Measurements from ENCODE around the gene TCF19.
A peak's percentile ranks its signal among the peaks of the same experiment; 100 is the strongest.
"Not testable (repeated sequence)": the region's sequence is repeated elsewhere in the genome, so short reads cannot be mapped to it uniquely, and the experiment has no call there.

TCF19 gene

GRCh38 chr6:31162463-31163165 lies 4.2 kb downstream of the TCF19 start:
- peak in 1 of 3 donors; percentile 20 for DNase-seq

DNA sequence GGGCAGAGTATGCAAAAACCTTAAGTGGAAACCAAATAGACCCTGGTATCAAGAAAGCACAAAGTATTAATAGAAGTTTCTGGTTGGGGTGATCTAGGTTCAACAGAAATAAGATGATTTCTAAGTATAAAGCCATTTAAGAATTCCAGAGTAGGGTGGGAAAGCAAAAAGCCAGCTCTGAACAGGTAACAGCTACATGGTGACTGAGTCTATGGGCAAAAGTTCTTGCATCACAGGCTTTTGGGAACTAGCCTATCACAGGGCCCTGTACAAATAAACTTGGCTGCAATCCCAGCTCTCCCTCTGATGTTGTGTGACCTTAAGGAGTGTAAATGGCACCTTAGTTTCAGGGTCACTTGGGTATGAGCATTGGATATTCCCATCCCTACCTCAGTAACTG lies 5.5 kb downstream of the TCF19 start:
- no peak for DNase-seq

DNA sequence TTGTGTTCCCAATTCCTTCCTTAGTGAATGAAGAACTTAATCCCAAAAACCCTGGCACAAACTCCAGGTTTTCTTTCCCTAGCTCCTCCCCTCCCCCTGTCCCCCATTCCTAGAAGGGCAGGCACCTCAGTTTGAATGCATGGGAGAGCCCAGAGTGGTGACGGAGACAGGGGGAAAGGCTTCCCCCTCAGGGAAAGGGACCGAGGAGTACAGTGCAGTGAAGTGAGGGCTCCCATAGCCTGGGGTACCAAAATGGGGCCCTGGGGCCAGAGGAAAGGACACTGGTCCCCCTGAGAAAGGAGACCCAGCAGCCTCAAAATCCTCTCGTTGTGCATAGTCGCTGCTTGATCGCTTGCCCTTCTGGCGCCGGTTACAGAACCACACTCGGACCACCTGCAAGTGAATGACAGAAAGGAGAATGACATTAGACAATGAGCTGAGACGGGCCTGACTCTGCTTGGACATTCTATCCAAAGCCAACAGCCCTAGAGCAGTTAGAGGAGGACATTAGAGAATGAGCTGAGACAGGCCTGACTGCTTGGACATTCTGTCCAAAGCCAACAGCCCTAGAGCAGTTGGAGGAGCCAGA lies 6.2 kb downstream of the TCF19 start:
- DNase-seq, result not testable (repeated sequence)

DNA sequence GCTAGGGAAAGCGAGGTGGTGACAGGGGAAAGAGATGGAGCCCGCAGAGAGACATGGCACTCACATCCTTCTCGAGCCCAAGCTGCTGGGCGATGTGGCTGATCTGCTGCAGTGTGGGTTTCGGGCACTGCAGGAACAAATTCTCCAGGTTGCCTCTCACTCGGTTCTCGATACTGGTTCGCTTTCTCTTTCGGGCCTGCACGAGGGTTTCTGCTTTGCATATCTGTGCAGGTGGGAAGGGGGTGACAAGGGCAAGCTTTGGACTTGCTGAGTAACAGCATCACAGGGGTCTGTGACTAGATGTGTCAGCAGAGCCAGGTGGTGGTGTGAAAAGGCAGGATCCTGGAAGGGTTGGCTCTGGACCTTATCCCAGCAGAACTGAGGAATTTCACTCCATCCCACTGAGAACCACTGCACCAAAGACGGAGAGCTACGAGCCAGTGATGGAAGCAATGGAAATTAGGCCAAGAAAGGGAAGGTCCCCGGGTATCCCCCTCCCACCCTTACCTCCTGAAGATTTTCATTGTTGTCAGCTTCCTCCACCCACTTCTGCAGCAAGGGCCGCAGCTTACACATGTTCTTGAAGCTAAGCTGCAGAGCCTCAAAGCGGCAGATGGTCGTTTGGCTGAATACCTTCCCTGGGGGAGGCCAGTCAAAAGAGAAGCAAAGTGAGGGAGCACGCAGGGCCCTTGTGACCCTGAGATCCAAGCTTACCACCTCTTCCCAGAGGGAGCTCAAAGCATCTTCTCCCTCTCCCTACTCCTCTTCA lies 6.9 kb downstream of the TCF19 start:
- DNase-seq, result not testable (repeated sequence)

DNA sequence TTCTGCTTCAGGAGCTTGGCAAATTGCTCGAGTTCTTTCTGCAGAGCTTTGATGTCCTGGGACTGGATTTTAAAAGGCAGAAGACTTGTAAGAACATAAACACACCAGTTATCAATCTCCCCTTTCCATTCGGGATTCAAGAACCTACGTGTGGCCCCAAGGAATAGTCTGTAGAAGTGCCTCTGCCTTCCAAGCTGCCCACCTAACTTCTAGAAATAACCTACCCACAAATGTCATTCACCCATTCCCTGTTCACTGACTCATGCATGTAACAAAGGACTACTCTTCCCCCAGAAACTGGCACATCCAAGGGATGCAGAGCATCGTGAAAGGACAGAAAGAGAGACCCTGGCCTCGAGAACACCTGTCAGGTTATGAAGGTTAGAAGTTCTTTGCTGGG lies 7.6 kb downstream of the TCF19 start:
- DNase-seq, result no peak

- no peak for DNase-seq
Measured at GRCh38 chr6:31168606-31169005, 10.2 kb downstream of the TCF19 start.

- no peak for DNase-seq
Measured at GRCh38 chr6:31169123-31169857, 10.9 kb downstream of the TCF19 start.

DNA sequence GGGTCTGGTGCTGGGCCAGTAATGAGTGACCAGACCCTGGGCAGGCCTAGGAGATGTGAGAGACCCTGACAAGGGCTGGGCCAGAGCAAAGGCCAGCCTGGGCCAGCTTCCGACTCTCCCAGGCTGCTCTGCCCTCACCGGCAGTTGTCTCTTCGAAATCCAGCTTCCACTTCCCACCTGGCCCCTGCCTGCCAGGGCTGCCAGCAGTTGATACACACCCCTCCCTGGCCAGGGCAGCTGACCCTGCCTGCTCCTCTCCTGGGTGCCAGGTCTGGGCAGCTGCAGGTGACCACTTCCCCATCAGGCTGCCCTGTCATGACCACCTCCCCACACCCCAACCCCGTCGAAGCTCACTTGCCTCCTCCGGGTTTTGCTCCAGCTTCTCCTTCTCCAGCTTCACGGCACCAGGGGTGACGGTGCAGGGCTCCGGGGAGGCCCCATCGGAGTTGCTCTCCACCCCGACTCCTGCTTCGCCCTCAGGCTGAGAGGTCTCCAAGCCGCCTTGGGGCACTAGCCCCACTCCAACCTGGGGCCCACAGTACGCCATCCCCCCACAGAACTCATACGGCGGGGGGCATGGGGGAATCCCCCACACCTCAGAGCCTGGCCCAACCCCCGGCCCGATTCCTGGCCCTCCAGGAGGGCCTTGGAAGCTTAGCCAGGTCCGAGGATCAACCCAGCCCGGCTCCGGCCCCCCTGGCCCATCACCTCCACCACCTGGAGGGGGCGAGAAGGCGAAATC lies 11.6 kb downstream of the TCF19 start:
- not testable (repeated sequence) for DNase-seq

- DNase-seq, result no peak
Measured at GRCh38 chr6:31170600-31170881, 12.2 kb downstream of the TCF19 start, which contains the start of gene POU5F1. TSS of gene POU5F1 (minus strand) at chr6:31170682. CDS start at chr6:31170620, 62 bp downstream.

DNA sequence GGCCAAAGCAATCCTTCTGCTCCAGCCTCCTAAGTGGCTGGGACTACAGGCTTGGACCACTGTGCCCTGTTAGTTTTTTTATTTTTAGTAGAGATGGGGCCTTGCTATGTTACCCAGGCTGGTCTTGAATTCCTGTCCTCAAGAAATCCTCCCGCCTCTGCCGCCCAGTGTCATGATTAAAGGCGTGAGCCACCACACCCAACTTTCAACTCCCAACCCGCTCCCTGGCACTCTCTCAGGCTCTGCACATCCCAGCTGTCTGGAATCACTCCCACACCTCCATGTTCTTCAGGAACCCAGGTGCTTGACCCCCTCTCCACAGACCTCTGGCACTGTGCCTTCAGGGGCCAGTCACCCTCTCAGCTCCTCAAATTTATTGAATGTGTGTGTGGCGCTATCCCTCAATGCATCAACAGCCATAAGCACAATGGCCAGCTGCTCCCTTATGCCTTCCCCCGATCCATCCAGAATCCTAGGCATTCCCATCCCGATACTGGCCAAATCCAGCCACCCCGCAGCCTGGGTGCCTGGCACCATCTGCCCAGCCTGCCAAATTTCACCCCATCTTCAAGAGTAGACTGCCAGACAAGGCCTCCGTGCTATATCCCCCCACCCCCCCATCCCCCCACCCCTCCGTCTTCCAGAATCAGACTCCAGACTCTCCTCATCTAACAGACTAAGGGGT lies 12.7 kb downstream of the TCF19 start:
- DNase-seq, result peak in 1 of 3 donors; percentile 6

GRCh38 chr6:31171931-31172905 lies 13.8 kb downstream of the TCF19 start:
- DNase-seq, result no peak

- no peak for DNase-seq
Measured at GRCh38 chr6:31172973-31173384, 14.6 kb downstream of the TCF19 start.

DNA sequence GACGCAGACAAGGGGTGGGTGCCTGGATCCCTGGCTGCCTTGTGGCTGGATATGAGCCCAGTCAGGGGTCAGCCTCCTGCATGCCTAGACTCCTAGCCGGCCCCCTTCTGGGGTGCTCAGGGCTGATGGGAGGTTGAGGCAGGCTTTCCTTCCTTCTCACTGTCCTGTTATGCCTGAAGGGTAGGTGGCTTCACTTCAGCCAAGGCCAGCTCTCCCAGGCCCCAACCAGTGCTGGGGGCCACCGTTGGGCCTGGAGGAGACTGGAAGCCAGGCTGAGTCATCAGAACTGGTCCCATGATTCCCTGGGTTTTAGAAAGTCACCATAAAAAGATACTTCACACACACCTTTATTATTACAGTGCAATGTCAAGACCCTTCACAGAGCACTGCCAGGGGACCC lies 15.0 kb downstream of the TCF19 start:
- DNase-seq, result no peak

GRCh38 chr6:31174378-31174777 lies 16.0 kb downstream of the TCF19 start:
- no peak for DNase-seq

DNA sequence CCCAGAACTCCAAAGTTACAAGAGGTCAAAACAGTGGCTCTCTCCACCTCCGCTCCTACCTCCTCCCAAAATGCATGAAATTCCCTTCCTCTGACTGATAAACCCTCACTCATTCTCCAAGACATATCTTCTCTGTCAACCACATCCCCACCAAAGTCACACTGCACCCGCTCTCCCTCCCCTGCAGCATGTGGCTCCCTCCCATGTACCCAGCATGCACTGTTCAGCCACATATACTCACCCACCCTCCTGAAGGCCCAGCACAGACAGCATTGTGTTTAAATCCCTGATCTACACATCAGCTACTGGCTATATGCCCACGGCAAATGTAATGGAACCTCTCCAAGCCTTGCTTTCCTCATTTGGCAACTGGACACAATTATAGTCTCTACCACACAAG lies 17.6 kb downstream of the TCF19 start:
- no peak for DNase-seq

- peak; percentile 36 to 50 (median 48) for DNase-seq
Measured at GRCh38 chr6:31178143-31179041, 20.0 kb downstream of the TCF19 start.

GRCh38 chr6:31179042-31179386 lies 20.6 kb downstream of the TCF19 start:
- DNase-seq, result no peak

- no peak for DNase-seq
Measured at GRCh38 chr6:31179896-31180295, 21.5 kb downstream of the TCF19 start.

DNA sequence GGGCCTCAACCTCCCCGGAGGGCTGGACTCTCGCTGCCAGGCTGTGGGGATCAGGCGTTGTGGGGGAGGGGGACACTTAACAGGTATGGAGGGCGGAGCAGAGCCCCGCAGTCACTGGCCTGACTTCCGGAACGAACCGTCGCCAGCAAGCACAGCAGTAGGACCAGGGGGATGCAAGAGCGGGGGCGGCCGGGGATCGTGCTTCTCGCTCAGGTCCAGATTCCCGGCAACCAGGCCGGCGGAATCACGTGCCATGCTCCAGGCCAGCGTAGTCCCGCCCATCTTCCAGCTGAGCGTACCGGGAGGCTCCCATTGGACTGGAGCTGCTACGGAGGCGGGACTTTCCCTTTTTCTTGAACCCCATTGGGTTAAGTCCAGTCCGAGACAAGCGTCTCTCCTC lies 22.1 kb downstream of the TCF19 start:
- DNase-seq, result peak; percentile 75 to 84 (median 79)

DNA sequence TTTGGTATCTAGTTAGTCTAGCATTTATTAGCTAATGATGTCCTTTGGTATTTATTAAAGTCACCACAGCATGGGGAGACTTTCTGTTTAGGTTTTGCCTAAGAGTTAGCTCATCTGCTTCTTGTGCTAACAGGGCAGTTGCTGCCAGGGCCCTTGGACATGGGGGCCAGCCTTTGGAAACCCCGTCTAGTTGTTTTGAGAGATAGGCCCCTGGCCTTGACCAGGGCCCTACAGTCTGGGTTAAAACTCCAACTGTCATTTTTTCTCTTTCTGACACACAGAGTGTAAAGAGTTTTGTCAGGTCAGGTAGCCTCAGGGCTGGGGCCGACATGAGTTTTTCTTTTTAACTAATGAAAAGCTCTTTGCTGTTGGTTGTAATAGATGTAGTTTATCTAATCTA lies 24.9 kb downstream of the TCF19 start:
- not testable (repeated sequence) for DNase-seq
